HEK293 (cell line): Measurements from ENCODE around the gene CDH23.

Source experiments
- CTCF ChIA-PET: fragments of 350-600 bp; formaldehyde crosslinking; extraction: SDS; loops from one replicate; lab custom pipeline; 2021; ENCODE audit warnings: antibody characterized with exemption; lab: Yijun Ruan, JAX
- POLR2A ChIA-PET: fragments of 300-600 bp; formaldehyde crosslinking; extraction: SDS; loops from one replicate; lab custom pipeline; 2020; ENCODE audit warnings: antibody characterized with exemption, inconsistent platforms; lab: Yijun Ruan, JAX
- H3K27ac ChIP-seq: fragments of 200-500 bp; sonication (Bioruptor generic); 2 replicates; pipeline ENCODE4 v1.5.1; 2014; ENCODE audit warnings: low read depth, low read length, control low read depth, inconsistent platforms; ENCODE audit errors: extremely low read depth
- H3K36me3 ChIP-seq, 2 experiments: fragments of 200-500 bp in 1 of 2; sonication (Bioruptor generic) in 1 of 2; 1 replicate in 1 of 2; 2 replicates in 1 of 2; pipeline ENCODE4 v1.5.1; 2014 to 2017; ENCODE audit warnings: inconsistent platforms in 2 of 2, low read length in 2 of 2; ENCODE audit not compliant: control insufficient read depth in 2 of 2, insufficient read depth in 1 of 2
- H3K4me1 ChIP-seq: fragments of 200-500 bp; sonication (Bioruptor generic); 2 replicates; pipeline ENCODE4 v1.5.1; 2014; ENCODE audit warnings: mild to moderate bottlenecking, low read length, inconsistent platforms; ENCODE audit not compliant: control insufficient read depth, insufficient read depth
- H3K4me3 ChIP-seq: 2 replicates; pipeline ENCODE4 v1.5.1; 2011; ENCODE audit warnings: low read depth, mild to moderate bottlenecking, control low read depth, low read length, moderate library complexity
- H3K9me3 ChIP-seq: fragments of 200-500 bp; sonication (Bioruptor generic); 2 replicates; pipeline ENCODE4 v1.5.1; 2014; ENCODE audit warnings: low read depth, low read length, inconsistent platforms; ENCODE audit not compliant: control insufficient read depth, insufficient read depth
- HIC1 ChIP-seq: fragments of 450-650 bp; formaldehyde crosslinking; IDR thresholded peaks from 2 replicates; pipeline ENCODE4 v1.5.1; 2016; ENCODE audit warnings: missing biosample characterization, missing genetic modification characterization
- MZF1 ChIP-seq: fragments of 450-650 bp; formaldehyde crosslinking; IDR thresholded peaks from 2 replicates; pipeline ENCODE4 v1.5.1; 2017; ENCODE audit warnings: missing biosample characterization, missing genetic modification characterization, borderline replicate concordance
- OSR2 ChIP-seq: fragments of 450-650 bp; formaldehyde crosslinking; IDR thresholded peaks from 2 replicates; pipeline ENCODE4 v1.5.1; 2016; ENCODE audit warnings: missing biosample characterization, missing genetic modification characterization
- SCRT2 ChIP-seq: fragments of 450-650 bp; formaldehyde crosslinking; IDR thresholded peaks from 2 replicates; pipeline ENCODE4 v1.5.1; 2016; ENCODE audit warnings: missing biosample characterization, missing genetic modification characterization
- SP7 ChIP-seq: fragments of 450-650 bp; formaldehyde crosslinking; IDR thresholded peaks from 2 replicates; pipeline ENCODE4 v1.5.1; 2016; ENCODE audit warnings: missing biosample characterization, missing genetic modification characterization
- ZNF146 ChIP-seq: fragments of 450-650 bp; formaldehyde crosslinking; IDR thresholded peaks from 2 replicates; pipeline ENCODE4 v1.5.1; 2016; ENCODE audit warnings: missing biosample characterization, missing genetic modification characterization
- ZNF16 ChIP-seq: fragments of 450-650 bp; formaldehyde crosslinking; IDR thresholded peaks from 2 replicates; pipeline ENCODE4 v1.5.1; 2016; ENCODE audit warnings: low read depth, missing biosample characterization, missing genetic modification characterization
- ZNF169 ChIP-seq: fragments of 450-650 bp; formaldehyde crosslinking; IDR thresholded peaks from 2 replicates; pipeline ENCODE4 v1.5.1; 2016; ENCODE audit warnings: missing biosample characterization, missing genetic modification characterization
- ZNF214 ChIP-seq: fragments of 450-650 bp; formaldehyde crosslinking; IDR thresholded peaks from 2 replicates; pipeline ENCODE4 v1.5.1; 2017; ENCODE audit warnings: missing biosample characterization, mild to moderate bottlenecking, missing genetic modification characterization, borderline replicate concordance
- ZNF292 ChIP-seq: fragments of 450-650 bp; formaldehyde crosslinking; IDR thresholded peaks from 2 replicates; pipeline ENCODE4 v1.5.1; 2016; ENCODE audit warnings: low read depth, missing biosample characterization, missing genetic modification characterization, borderline replicate concordance
- ZNF324 ChIP-seq: fragments of 450-650 bp; formaldehyde crosslinking; IDR thresholded peaks from 2 replicates; pipeline ENCODE4 v1.5.1; 2016; ENCODE audit warnings: missing biosample characterization, missing genetic modification characterization
- ZNF341 ChIP-seq: fragments of 450-650 bp; formaldehyde crosslinking; IDR thresholded peaks from 2 replicates; pipeline ENCODE4; 2016; ENCODE audit warnings: low read depth, missing biosample characterization, missing genetic modification characterization
- ZNF501 ChIP-seq: fragments of 450-650 bp; formaldehyde crosslinking; IDR thresholded peaks from 2 replicates; pipeline ENCODE4 v1.5.1; 2016; ENCODE audit warnings: missing biosample characterization, missing genetic modification characterization
- ZNF521 ChIP-seq: fragments of 450-650 bp; formaldehyde crosslinking; IDR thresholded peaks from 2 replicates; pipeline ENCODE4 v1.5.1; 2017; ENCODE audit warnings: missing biosample characterization, mild to moderate bottlenecking, missing genetic modification characterization
- ZNF623 ChIP-seq: fragments of 450-650 bp; formaldehyde crosslinking; IDR thresholded peaks from 2 replicates; pipeline ENCODE4 v1.5.1; 2016; ENCODE audit warnings: missing biosample characterization, missing genetic modification characterization
- ZNF670 ChIP-seq: fragments of 450-650 bp; formaldehyde crosslinking; IDR thresholded peaks from 2 replicates; pipeline ENCODE4 v1.5.1; 2016; ENCODE audit warnings: missing biosample characterization, missing genetic modification characterization, low read depth
- ZNF768 ChIP-seq: fragments of 450-650 bp; formaldehyde crosslinking; IDR thresholded peaks from 2 replicates; pipeline ENCODE4 v1.5.1; 2018; ENCODE audit warnings: missing biosample characterization, mild to moderate bottlenecking, missing genetic modification characterization
- ZNF843 ChIP-seq: fragments of 450-650 bp; formaldehyde crosslinking; IDR thresholded peaks from 2 replicates; pipeline ENCODE4 v1.5.1; 2016; ENCODE audit warnings: missing biosample characterization, missing genetic modification characterization
- ZSCAN4 ChIP-seq: fragments of 450-650 bp; formaldehyde crosslinking; IDR thresholded peaks from 2 replicates; pipeline ENCODE4 v1.5.1; 2017; ENCODE audit warnings: missing biosample characterization, missing genetic modification characterization

CDH23 gene

DNA sequence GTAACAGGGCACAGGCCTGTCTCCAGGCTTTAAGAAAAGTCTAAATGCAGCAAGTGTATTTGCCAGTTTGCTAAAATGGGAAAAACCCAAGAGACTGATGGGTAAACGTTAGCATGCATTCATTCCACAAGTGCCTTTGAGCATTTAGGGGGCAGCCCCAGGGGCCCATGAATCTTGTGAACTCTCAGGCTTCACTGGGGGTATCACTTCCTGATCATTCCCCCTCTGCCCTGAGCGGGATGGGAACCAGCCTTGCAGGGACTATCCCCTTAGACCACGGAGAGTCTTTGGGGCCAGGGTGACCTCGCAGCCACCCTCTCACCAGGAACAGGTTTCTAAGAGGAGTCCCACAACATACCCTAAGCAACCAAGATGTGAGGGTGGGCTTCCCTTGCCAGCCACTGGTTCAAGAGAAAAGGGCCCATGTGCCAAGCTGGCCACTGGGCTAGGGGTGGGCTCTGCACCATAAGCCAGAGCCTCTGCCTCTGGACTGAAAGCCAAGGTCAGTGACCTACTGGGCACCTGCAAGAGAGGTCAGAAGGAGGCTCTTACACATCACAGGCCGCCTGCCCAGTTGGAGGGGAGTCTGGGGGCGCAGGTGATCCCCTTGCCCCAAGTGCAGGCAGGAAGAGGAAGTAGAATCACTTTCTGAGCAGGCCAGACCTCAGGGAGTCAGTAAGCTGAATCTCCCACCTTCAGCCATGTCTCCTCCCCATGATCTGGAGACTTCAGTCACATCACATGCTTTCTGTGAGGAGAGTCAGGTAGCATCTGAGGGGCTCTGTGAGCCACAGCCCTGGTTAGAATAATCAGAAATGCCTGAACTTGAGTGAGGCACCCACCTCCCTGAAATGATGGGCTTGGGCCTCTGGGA is 247.8 kb downstream of the CDH23 start:
- H3K27ac ChIP-seq = no peak overlapping the region
- POLR2A ChIA-PET = no interaction called here
- no peaks in the 10 kb centered on the region for H3K9me3 ChIP-seq
- TF ChIP-seq SP7 (tag by site-specific recombination) (no peak), ZNF768 (tag by site-specific recombination) (no peak), HIC1 (tag by site-specific recombination) (no peak), ZSCAN4 (tag by site-specific recombination) (no peak), ZNF214 (no peak), ZNF670 (tag by site-specific recombination) (no peak), ZNF146 (tag by site-specific recombination) (no peak), ZNF341 (tag by site-specific recombination) (no peak), MZF1 (tag by site-specific recombination) (no peak), ZNF169 (tag by site-specific recombination) (no peak), ZNF623 (no peak), OSR2 (tag by site-specific recombination) (no peak)
- H3K36me3 ChIP-seq = no peaks in the 10 kb centered on the region
- CTCF ChIA-PET = interaction anchor here (0.6 kb wide), 1 partner anchor 82 kb away, joined by 3 read pairs; no protein-coding TSS in a partner anchor
- no peak overlapping the region for H3K4me3 ChIP-seq
- no peaks in the 10 kb centered on the region for H3K4me1 ChIP-seq

DNA sequence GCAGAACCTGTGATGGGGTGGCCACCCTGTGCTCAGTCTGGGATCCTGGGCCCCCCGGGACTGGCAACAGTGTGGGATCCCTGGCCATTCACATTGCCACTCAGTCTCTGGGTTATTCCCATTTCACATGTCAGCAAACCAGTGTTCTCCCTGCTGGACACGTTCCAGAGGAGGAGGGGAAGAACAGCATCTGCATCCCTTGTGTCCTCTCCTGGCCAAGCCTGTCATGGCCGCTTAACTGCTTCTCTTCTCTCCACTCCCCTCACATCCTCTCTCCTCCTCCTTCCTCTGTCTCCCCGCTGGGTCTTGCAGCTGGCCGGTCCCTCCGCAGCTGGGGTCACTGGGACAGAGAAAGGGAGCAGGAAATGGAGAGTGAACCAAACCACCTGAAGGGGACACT is 248.5 kb downstream of the CDH23 start:
- Histone ChIP-seq H3K4me3 (no peak overlapping the region), H3K4me1 (no peaks in the 10 kb centered on the region), H3K9me3 (no peaks in the 10 kb centered on the region), H3K27ac (no peak overlapping the region), H3K36me3 (no peaks in the 10 kb centered on the region)
- TF ChIP-seq ZNF16 (tag by site-specific recombination) (no peak), ZNF292 (tag by site-specific recombination) (no peak), ZNF521 (no peak), ZNF501 (tag by site-specific recombination) (no peak), ZNF324 (tag by site-specific recombination) (no peak)
- CTCF ChIA-PET = interaction anchor here (0.6 kb wide), 1 partner anchor 23 kb away, joined by 3 read pairs; no protein-coding TSS in a partner anchor
- POLR2A ChIA-PET = no interaction called here

DNA sequence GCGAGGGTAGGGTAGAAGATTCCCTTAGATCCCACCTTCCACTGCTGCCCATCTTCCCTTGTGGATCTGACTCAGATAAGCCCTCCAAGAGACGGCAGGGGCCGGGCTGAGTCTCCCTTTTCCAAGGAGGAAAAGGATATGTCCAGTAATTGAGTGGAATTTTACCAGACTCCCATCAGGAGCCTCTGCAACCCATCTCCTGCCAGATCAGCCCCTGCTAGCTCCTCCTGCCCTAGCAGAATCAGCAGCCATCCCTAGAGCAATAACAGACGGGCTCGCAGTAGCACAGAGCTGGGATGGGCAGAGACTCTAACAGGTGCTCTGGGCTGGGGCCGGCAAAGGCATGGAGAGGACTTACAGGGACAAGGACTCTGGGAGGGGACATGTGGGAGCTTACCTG is 249.3 kb downstream of the CDH23 start:
- H3K9me3 ChIP-seq = no peaks in the 10 kb centered on the region
- no peaks in the 10 kb centered on the region for H3K36me3 ChIP-seq
- no peak overlapping the region for H3K4me3 ChIP-seq
- CTCF ChIA-PET = interaction anchor here (0.6 to 4.2 kb wide), 5 partner anchors 20 to 337 kb away, joined by 3 to 15 read pairs (median 3); no protein-coding TSS in a partner anchor
- H3K27ac ChIP-seq = no peak overlapping the region
- POLR2A ChIA-PET = no interaction called here
- peak; percentile 35; the same call in 1 of the 2 replicates for TF ChIP-seq SCRT2 (tag by site-specific recombination)
- TF ChIP-seq ZNF843 (tag by site-specific recombination) = no peak
- H3K4me1 ChIP-seq = no peaks in the 10 kb centered on the region
